Measurements from ENCODE around the gene TOP3B. TPM values are rescaled to one million over a fixed set of nuclear protein-coding genes. Genes with fewer than 3 reads are reported as not detected.
"Not testable (repeated sequence)": the region's sequence is repeated elsewhere in the genome, so short reads cannot be mapped to it uniquely, and the experiment has no call there.

Gene TOP3B
- polyA plus RNA-seq, 1 donor: 18.3 TPM

- no peak for DNase-seq (ENCODE audit: low read depth)
Observed at GRCh38 chr22:21945453-21946261, 36.9 kb downstream of the TOP3B start.

- DNase-seq (ENCODE audit: low read depth): no peak
Observed at GRCh38 chr22:21944871-21945270, 37.7 kb downstream of the TOP3B start.

DNA sequence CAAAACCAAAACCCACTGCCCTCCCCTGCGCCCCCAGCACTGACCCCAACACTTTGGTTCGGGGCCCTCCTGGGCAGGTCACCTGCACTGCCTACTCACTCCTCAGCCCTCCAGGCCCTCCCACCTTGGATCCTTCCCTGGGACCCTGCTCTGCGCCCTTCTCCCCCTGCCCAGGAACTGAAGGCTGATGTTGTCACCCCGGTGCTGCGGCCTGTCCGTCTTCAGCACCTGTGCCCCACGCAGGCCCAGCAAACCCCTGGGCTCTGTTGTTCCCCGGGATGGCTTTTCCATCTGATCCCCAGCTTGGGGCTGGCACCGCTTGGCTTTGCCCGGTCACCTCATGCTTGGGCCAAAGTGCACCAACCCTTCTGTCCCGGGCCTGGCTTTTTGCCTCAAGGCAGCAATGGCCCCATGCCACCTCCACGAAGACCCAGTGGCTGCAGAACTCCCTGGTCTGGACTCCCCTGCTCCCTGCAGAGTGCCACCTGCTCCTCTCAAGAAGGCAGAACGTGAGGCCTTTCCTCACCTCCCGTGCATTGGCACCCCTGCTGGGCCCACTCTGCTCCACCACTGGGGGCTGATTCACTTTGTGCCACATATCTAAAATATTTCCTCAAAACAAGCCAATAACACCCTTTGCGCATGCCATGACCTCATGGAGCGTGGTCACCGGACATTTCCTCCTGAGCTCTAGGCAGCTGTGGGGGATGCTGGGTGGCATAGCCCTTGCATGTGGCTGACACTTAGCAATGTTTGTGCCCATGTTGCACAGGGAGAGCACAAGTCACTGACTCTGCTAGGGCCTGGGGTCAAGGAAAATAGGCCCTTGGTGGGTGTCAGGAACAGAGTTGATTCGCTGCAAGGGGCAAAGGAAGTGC, 38.8 kb downstream of the TOP3B start:
- no peak for DNase-seq (ENCODE audit: low read depth)

DNA sequence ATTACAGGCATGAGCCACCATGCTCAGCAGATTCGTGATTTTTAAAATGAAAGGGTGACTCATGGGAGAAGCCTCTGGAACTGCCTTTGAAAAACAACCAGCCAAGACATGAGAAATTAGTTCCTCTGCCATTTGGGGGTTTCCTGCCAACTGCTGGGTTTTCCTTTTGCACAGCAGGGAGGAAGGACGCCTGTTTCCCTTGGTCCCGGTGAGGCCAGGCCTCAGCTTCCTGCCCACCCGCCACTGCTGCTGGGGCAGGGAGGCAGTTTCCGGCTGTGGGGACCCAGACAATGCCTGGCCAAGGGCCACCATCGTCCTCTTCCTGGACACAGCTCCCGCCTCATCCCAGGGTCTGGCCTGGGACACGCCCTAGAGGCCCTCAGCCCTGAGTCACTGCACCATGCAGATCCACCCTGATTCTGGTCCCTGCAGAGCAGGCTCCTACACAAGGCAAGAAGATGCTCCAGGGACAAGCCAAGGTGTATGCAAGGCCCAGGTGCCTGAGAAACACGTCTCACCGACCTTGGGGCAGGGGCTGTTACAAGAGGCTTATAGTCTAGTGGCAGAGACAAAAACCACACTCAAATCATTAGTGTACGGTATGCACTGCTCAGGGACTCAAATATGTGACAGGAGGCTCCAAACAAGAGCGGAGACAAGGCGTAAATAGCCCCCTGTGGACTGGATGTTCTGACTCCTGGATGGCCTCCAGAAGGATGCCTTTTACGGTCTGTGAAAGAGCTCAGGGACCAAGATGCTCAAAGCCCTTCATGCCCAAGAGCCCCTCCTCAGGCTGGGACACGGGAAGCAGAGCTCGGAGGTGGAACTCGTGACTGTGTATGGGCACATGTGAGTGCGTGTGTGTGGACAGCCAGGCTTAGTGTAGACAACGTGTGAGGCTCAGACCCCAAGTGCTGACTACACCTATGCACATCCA, 39.9 kb downstream of the TOP3B start:
- DNase-seq (ENCODE audit: low read depth): no peak

GRCh38 chr22:21941921-21942320, 40.7 kb downstream of the TOP3B start:
- DNase-seq (ENCODE audit: low read depth): no peak

DNA sequence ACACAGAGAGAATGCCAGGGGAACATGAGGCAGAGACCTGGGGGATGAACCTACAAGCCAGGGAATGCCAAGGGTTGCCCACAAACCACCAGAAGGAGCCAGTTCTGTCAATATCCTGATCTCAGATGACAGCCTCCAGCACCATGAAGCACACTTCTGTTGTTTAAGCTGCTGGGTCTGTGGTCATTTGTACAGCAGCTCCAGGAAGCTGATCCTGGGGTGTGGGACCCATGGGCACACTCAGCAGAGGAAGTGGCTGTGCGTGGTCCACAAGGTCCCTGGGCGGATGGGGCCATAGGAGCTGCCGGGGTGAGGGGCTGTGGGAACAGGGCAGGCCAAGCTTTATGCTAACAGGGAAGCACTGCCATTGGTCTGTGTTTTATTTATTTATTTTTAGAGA, 42.1 kb downstream of the TOP3B start:
- DNase-seq (ENCODE audit: low read depth): no peak

DNA sequence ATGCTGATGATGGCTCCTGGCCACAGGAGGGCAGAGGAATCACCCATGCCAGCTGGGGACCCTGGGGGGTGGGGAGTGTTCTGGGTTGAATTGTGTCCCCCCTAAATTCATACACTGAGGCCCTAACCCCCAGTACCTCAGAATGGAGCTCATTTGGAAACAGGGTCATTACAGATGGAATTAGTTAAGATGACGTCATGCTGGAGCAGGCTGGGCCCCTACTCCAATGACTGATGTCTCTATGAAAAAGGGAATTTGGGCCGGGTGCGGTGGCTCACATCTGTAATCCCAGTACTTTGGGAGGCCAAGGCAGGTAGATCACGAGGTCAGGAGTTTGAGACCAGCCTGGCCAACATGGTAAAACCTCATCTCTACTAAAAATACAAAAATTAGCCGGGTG, 42.7 kb downstream of the TOP3B start:
- DNase-seq (ENCODE audit: low read depth): not testable (repeated sequence)

- no peak for DNase-seq (ENCODE audit: low read depth)
Observed at GRCh38 chr22:21939461-21939913, 43.1 kb downstream of the TOP3B start.

GRCh38 chr22:21938906-21939305, 43.7 kb downstream of the TOP3B start:
- DNase-seq (ENCODE audit: low read depth): no peak

DNA sequence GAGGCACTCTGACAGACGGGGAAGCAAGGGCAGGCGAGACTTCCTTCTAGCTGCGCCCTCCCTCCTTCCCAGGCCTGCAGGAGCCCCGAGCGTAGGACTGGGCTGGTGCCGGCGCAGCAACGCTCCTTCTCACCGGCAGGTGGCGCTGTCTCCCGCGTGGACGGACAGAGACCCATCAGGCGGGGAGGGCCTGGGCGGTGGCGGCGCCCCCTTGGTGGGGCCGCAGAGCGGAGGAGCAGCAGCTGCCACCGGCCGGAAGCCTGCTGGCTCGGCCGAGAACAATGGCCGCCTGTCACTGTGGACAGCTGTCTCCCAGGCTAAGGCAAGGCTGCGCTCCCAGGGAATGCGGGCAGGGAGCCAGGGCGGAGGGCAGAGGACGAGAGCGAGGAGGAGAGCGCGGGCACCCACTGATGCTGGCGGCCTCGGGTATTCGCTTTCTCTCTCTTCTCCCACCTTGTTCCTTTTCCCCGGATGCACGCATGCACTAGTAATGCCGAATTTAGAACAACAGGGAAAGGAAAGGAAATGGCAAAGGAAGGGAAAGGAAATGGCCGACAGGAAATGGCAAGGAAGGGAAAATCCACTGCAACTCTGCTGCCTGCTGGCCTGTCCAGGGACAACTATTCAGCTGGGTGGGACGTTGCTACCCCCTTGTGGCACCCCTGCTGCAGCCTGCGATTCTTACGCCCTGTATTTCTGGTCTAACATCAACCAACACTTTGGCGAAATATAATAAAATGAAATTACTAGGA, 44.3 kb downstream of the TOP3B start:
- peak; percentile 78 for DNase-seq (ENCODE audit: low read depth)

- no peak for DNase-seq (ENCODE audit: low read depth)
Observed at GRCh38 chr22:21937821-21938070, 44.8 kb downstream of the TOP3B start.

- no peak for DNase-seq (ENCODE audit: low read depth)
Observed at GRCh38 chr22:21937041-21937820, 45.4 kb downstream of the TOP3B start.

- no peak for DNase-seq (ENCODE audit: low read depth)
Observed at GRCh38 chr22:21936151-21936775, 46.3 kb downstream of the TOP3B start.

DNA sequence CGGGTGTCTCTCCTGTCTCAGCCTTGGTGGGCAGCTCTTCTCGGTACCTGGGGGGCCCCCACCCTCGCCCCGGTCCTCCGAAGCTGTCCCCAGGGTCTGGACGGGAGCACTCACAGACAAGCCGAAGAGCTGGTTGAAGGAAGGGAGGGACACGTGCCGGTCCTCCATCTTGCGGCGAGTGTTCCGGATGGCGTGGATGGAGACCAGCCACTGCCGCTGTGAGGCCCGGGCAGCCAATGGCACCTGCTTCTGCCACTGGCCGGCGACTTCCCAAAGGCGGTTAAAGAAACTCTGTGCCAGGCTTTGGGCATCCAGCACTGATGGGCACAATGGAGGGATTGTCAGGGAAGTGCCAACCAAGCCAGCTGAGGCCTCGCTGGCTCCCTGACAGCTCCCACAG, 48.7 kb downstream of the TOP3B start:
- no peak for DNase-seq (ENCODE audit: low read depth)

- DNase-seq (ENCODE audit: low read depth): no peak
Observed at GRCh38 chr22:21933413-21933812, 49.2 kb downstream of the TOP3B start.

DNA sequence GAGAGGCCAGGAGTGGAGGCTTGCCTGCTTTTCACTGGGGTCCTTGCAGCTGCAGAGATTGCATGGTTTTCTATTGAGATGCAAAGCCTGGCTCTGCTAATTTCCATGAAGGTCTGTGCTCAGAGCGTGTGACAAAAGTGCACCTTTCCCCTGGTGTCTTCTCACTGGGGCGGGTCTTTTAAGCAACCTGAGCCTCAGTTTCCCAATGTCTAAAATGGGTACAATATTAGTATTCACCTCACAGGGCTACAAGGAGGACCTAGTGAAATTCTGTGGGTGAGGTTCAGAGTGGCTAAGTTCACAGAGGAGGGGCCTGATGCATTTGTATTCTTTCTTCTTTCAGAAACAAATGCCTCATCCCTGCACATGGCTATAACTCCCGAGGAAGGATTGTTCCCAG, 50.2 kb downstream of the TOP3B start:
- no peak for DNase-seq (ENCODE audit: low read depth)

DNA sequence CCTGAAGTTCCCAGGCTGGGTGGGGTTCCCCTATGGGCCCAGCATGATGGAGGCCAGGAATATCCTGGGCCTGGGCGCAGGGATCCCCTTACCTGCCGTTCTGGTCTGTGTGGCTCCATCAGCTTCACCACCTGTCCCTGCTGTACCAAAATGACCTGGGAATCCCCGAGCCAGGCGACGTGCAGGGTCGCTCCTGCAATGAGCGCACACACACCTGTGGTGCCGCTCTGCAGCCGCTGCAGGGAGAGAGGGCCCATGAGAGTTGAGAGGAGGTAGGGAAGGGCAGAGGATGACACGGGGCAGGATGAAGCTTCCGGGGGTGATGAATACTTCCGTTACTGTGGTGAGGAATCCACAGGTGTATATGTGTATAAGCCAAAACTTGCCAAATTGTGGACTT, 51.5 kb downstream of the TOP3B start:
- no peak for DNase-seq (ENCODE audit: low read depth)

GRCh38 chr22:21929253-21929652, 53.3 kb downstream of the TOP3B start:
- DNase-seq (ENCODE audit: low read depth): no peak

DNA sequence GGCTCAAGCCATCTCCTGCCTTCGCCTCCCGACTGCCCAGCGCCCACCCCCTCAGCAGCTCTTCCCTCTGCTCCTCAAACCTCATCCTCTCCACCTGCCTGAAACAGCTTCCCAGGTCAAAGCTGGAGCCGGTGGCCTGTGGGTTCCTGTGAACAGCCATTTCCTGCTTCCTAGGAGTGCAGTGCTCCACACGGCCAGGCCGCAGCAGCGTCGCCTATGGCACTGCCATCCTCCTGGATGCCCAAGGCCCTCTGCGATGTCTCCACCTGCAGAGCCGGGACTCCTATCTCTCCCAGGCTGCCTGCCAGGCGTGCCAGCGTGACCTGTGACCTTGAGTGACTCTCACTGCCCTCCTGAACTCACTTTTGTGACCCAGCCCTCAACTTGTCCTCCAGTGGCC, 54.5 kb downstream of the TOP3B start:
- DNase-seq (ENCODE audit: low read depth): no peak

All from forelimb muscle (tissue), 1 donor.